ENCODE data around the gene DGKE. TPM values are rescaled to one million over a fixed set of nuclear protein-coding genes. Genes with fewer than 3 reads are reported as not detected.

DGKE gene
- total RNA-seq, 2 experiments from 2014 or later = 20.0 to 22.3 TPM

- Mint-ChIP-seq H3K27ac (no peak overlapping the region), H3K36me3 (ENCODE audit: low read depth) (peaks cover 52% of the 10 kb centered on the region), H3K9me3 (no peaks in the 10 kb centered on the region), H3K4me1 (ENCODE audit: low read depth) (no peaks in the 10 kb centered on the region), H3K4me3 (no peak overlapping the region), H3K27me3 (no peaks in the 10 kb centered on the region)
- Histone ChIP-seq H3K36me3 (ENCODE audit: insufficient read depth, low read length) (peaks cover 48% of the 10 kb centered on the region), H3K27me3 (ENCODE audit: control insufficient read depth in 1 of 2, insufficient read depth in 2 of 2, low read length in 2 of 2) (no peaks in the 10 kb centered on the region), H3K27ac (ENCODE audit: low read depth in 1 of 2, low read length in 2 of 2) (no peak overlapping the region), H3K4me3 (ENCODE audit: low read length) (no peak overlapping the region), H3K9me3 (ENCODE audit: control insufficient read depth in 1 of 2, insufficient read depth in 1 of 2, low read length in 2 of 2) (no peaks in the 10 kb centered on the region), H3K4me1 (ENCODE audit: insufficient read depth, low read length) (no peaks in the 10 kb centered on the region)
- ChIA-PET POLR2A (interaction anchor here (0.7 kb wide), 1 partner anchor 26 kb away, joined by 3 read pairs; no protein-coding TSS in a partner anchor), CTCF (no interaction called here)
- TF ChIP-seq, protein P1, sequence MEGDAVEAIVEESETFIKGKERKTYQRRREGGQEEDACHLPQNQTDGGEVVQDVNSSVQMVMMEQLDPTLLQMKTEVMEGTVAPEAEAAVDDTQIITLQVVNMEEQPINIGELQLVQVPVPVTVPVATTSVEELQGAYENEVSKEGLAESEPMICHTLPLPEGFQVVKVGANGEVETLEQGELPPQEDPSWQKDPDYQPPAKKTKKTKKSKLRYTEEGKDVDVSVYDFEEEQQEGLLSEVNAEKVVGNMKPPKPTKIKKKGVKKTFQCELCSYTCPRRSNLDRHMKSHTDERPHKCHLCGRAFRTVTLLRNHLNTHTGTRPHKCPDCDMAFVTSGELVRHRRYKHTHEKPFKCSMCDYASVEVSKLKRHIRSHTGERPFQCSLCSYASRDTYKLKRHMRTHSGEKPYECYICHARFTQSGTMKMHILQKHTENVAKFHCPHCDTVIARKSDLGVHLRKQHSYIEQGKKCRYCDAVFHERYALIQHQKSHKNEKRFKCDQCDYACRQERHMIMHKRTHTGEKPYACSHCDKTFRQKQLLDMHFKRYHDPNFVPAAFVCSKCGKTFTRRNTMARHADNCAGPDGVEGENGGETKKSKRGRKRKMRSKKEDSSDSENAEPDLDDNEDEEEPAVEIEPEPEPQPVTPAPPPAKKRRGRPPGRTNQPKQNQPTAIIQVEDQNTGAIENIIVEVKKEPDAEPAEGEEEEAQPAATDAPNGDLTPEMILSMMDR (IDR thresholded peaks at IDR 0.05) = no peak
- no peak for ATAC-seq (ENCODE audit: poor library complexity)
- intact Hi-C loops (cut with DNase I, micrococcal nuclease) = no loop called here
- DNase-seq = no peak
These were observed 30.0 kb downstream of the DGKE start for GRCh38 chr17:56863974-56864373.

- Mint-ChIP-seq H3K27ac (no peak overlapping the region), H3K36me3 (ENCODE audit: low read depth) (peaks cover 36% of the 10 kb centered on the region), H3K9me3 (no peaks in the 10 kb centered on the region), H3K4me3 (no peak overlapping the region), H3K27me3 (no peaks in the 10 kb centered on the region), H3K4me1 (ENCODE audit: low read depth) (peaks cover 9% of the 10 kb centered on the region)
- Histone ChIP-seq H3K4me3 (ENCODE audit: low read length) (no peak overlapping the region), H3K4me1 (ENCODE audit: insufficient read depth, low read length) (peaks cover 2% of the 10 kb centered on the region), H3K9me3 (ENCODE audit: control insufficient read depth in 1 of 2, insufficient read depth in 1 of 2, low read length in 2 of 2) (no peaks in the 10 kb centered on the region), H3K27ac (ENCODE audit: low read depth in 1 of 2, low read length in 2 of 2) (no peak overlapping the region), H3K36me3 (ENCODE audit: insufficient read depth, low read length) (peaks cover 32% of the 10 kb centered on the region), H3K27me3 (ENCODE audit: control insufficient read depth in 1 of 2, insufficient read depth in 2 of 2, low read length in 2 of 2) (no peaks in the 10 kb centered on the region)
- intact Hi-C loops (cut with DNase I, micrococcal nuclease) = loop anchor here in 1 of 2 experiments (1.0 kb wide), 1 partner anchor 47 kb away; no protein-coding TSS in a partner anchor
- no peak for ATAC-seq (ENCODE audit: poor library complexity)
- DNase-seq = no peak
- TF ChIP-seq, protein P1 (IDR thresholded peaks at IDR 0.05) = no peak
- POLR2A ChIA-PET = no interaction called here
- CTCF ChIA-PET = no interaction called here
These were observed 32.1 kb downstream of the DGKE start for GRCh38 chr17:56866076-56866475.

DNA sequence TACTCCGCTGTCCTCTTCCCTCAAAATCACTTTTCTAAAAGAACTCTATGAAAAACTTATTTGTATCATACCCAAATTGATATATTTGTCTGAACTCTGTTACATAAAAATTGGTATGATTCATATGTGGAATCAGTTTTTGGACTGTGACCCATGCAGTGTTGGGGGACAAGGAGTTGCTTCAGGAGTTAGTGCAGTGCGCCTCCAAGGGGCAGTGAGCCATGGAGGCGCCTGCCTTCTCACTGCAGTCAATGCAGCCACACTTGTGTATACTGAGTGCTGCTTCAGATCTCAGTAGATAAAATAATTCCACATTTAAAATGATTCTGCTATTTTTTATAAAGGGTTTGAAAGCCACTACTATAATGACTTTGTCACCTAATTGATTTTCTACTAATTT is 32.5 kb downstream of the DGKE start:
- H3K27ac ChIP-seq (ENCODE audit: low read depth in 1 of 2, low read length in 2 of 2) = no peak overlapping the region
- intact Hi-C loops (cut with DNase I, micrococcal nuclease) = loop anchor here in 1 of 2 experiments (1.0 kb wide), 1 partner anchor 47 kb away; no protein-coding TSS in a partner anchor
- DNase-seq (peak in 4 of 14 experiments; percentile 2 to 34 (median 19)), ATAC-seq (ENCODE audit: poor library complexity) (no peak)
- H3K9me3 ChIP-seq (ENCODE audit: control insufficient read depth in 1 of 2, insufficient read depth in 1 of 2, low read length in 2 of 2) = no peaks in the 10 kb centered on the region
- no peaks in the 10 kb centered on the region for H3K27me3 ChIP-seq (ENCODE audit: control insufficient read depth in 1 of 2, insufficient read depth in 2 of 2, low read length in 2 of 2)
- H3K4me1 ChIP-seq (ENCODE audit: insufficient read depth, low read length) = peaks cover 2% of the 10 kb centered on the region
- Mint-ChIP-seq H3K4me3 (no peak overlapping the region), H3K36me3 (ENCODE audit: low read depth) (peaks cover 32% of the 10 kb centered on the region), H3K9me3 (no peaks in the 10 kb centered on the region), H3K27ac (no peak overlapping the region), H3K27me3 (no peaks in the 10 kb centered on the region), H3K4me1 (ENCODE audit: low read depth) (peaks cover 9% of the 10 kb centered on the region)
- CTCF ChIA-PET = no interaction called here
- peaks cover 29% of the 10 kb centered on the region for H3K36me3 ChIP-seq (ENCODE audit: insufficient read depth, low read length)
- no peak overlapping the region for H3K4me3 ChIP-seq (ENCODE audit: low read length)
- TF ChIP-seq, protein P1 (IDR thresholded peaks at IDR 0.05) = peak; percentile 27
- POLR2A ChIA-PET = no interaction called here
